Peyer's patch (tissue), 4 donors: ENCODE data around the gene OR2L13. TPM values are rescaled to one million over a fixed set of nuclear protein-coding genes. Genes with fewer than 3 reads are reported as not detected.
"Not testable (repeated sequence)": the region's sequence is repeated elsewhere in the genome, so short reads cannot be mapped to it uniquely, and the experiment has no call there.

Source experiments
- DNase-seq, 3 donors: peaks; one replicate each; pipeline ENCODE4 v3.0.0-alpha.2; 2017 to 2019
- H3K27ac ChIP-seq, 4 donors: fragments of 200-600 bp; sonication (generic); one replicate each; pipeline ENCODE4 v1.5.1; 2016 to 2019
- H3K27me3 ChIP-seq, 2 donors: fragments of 200-600 bp; sonication (generic); one replicate each; pipeline ENCODE4 v1.5.1; 2019
- H3K36me3 ChIP-seq, 3 donors: fragments of 200-600 bp; sonication (generic); one replicate each; pipeline ENCODE4 v1.5.1; 2016 to 2019
- H3K4me1 ChIP-seq, 4 donors: fragments of 200-600 bp; sonication (generic); one replicate each; pipeline ENCODE4 v1.5.1; 2016 to 2019
- H3K4me3 ChIP-seq, 4 donors: fragments of 200-600 bp; sonication (generic); 1 replicate in 3 of 4; 2 replicates in 1 of 4; pipeline ENCODE4 v1.5.1; 2016 to 2019; ENCODE audit warnings: mild to moderate bottlenecking in 1 of 4
- H3K9me3 ChIP-seq, 4 donors: fragments of 200-600 bp; sonication (generic); one replicate each; pipeline ENCODE4 v1.5.1; 2016 to 2019; ENCODE audit warnings: mild to moderate bottlenecking in 1 of 4
- POLR2A ChIP-seq, 2 donors: fragments of 450-650 bp; IDR thresholded peaks; one replicate each; pipeline ENCODE4 v1.5.1; 2017; ENCODE audit warnings: antibody characterized with exemption in 2 of 2, mild to moderate bottlenecking in 2 of 2, moderate library complexity in 2 of 2
- total RNA-seq, 4 donors: library from RNA; depleted of rRNA; stranded (reverse); fragments of >200 nt; gene quantifications; one replicate each; pipeline ENCODE4 v1.1.0, GENCODE V29; 2016
- TF ChIP-seq, protein P1 (sequence below), 6 experiments: fragments of 450-650 bp in 4 of 6; fragments of 200-600 bp in 2 of 6; sonication (generic) in 1 of 6; IDR thresholded peaks; one replicate each; pipeline ENCODE4 v1.5.1; 2017 to 2019; ENCODE audit warnings: antibody characterized with exemption in 6 of 6, mild to moderate bottlenecking in 3 of 6, moderate library complexity in 1 of 6

The OR2L13 gene
- total RNA-seq, 4 donors from 2014 or later, result not detected

DNA sequence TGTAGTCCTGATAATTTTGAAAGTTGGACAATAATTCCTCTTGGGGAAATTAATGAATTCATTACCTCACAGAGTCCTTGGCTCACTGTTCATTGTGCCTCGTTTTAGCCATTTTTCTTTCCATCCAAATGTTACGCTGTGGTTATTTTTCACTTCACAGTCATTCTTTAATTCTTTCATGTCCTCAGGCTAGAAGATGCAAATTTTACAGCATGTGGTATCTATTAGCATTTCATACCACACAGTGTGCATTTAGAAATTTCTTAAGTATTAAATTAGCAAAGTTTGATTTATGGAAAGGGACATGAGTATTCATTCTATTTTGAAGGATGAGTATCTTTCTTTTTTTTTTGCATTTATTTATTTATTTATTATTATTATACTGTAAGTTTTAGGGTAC is 29.9 kb upstream of the OR2L13 start:
- Histone ChIP-seq H3K4me1 (no peaks in the 10 kb centered on the region), H3K9me3 (no peaks in the 10 kb centered on the region), H3K27ac (no peak overlapping the region), H3K27me3 (no peaks in the 10 kb centered on the region), H3K4me3 (no peak overlapping the region), H3K36me3 (no peaks in the 10 kb centered on the region)
- DNase-seq, result no peak
- TF ChIP-seq POLR2A (IDR thresholded peaks at IDR 0.05), result no peak
- TF ChIP-seq, protein P1, sequence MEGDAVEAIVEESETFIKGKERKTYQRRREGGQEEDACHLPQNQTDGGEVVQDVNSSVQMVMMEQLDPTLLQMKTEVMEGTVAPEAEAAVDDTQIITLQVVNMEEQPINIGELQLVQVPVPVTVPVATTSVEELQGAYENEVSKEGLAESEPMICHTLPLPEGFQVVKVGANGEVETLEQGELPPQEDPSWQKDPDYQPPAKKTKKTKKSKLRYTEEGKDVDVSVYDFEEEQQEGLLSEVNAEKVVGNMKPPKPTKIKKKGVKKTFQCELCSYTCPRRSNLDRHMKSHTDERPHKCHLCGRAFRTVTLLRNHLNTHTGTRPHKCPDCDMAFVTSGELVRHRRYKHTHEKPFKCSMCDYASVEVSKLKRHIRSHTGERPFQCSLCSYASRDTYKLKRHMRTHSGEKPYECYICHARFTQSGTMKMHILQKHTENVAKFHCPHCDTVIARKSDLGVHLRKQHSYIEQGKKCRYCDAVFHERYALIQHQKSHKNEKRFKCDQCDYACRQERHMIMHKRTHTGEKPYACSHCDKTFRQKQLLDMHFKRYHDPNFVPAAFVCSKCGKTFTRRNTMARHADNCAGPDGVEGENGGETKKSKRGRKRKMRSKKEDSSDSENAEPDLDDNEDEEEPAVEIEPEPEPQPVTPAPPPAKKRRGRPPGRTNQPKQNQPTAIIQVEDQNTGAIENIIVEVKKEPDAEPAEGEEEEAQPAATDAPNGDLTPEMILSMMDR (IDR thresholded peaks at IDR 0.05), result no peak

DNA sequence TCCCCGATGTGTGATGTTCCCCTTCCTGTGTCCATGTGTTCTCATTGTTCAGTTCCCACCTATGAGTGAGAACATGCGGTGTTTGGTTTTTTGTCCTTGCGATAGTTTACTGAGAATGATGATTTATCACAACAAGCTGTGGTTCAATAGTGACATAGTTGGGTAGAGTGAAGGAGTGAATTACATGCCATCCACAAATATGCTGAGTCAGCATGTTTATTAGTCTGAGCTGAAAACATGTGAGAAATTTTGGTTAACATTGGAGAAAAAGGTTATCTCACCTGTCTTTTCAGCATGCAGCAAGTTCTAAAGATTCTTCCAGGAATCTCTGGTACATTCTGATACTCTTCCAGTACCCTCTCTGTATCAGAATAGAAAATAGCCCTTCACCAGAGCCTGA is 29.4 kb upstream of the OR2L13 start:
- TF ChIP-seq, protein P1 (IDR thresholded peaks at IDR 0.05), result no peak
- no peak for TF ChIP-seq POLR2A (IDR thresholded peaks at IDR 0.05)
- Histone ChIP-seq H3K27ac (no peak overlapping the region), H3K27me3 (no peaks in the 10 kb centered on the region), H3K4me1 (no peaks in the 10 kb centered on the region), H3K9me3 (no peaks in the 10 kb centered on the region), H3K4me3 (no peak overlapping the region), H3K36me3 (no peaks in the 10 kb centered on the region)
- no peak for DNase-seq

DNA sequence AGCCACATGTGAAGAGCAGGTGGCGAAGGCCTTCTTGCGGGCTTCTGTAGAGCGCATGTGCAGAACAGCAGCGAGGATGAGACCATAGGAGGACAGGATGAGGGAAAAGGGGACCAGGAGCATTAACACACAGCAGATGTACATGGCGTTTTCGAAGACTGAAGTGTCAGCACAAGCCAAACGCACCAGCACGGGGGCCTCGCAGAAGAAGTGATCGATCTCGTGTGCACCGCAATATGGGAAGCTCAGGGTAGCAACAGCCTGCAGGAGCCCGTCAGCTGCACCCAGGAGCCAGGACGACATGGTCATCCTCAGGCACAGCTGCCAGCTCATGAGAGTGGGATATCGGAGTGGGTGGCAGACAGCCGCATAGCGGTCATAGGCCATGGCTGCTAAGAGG is 11.1 kb upstream of the OR2L13 start:
- not testable (repeated sequence) for H3K27me3 ChIP-seq, H3K27ac ChIP-seq, H3K9me3 ChIP-seq, DNase-seq, H3K4me3 ChIP-seq, H3K36me3 ChIP-seq, H3K4me1 ChIP-seq

DNA sequence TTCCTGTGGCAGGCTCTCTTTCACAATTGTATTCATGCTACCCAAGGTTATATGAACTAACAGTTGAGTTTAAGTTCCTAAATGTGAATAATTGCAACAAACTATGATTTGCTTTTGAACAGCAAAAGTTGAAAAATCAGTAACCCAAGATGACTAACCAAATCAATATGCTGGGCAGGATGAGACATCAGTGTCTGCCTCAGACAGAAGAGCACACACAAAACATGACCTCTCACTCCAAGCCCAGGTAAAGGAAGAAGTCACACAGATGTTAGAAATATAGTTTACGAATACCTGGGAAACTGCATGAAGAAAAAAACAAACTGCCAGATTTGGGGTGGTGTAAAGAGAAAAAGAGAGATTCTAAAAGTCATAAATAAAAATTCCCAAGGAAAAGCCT is 3.5 kb downstream of the OR2L13 start:
- no peaks in the 10 kb centered on the region for H3K36me3 ChIP-seq
- no peak for DNase-seq
- H3K27me3 ChIP-seq, result no peaks in the 10 kb centered on the region
- peaks cover 0 to 9% (median 0%) of the 10 kb centered on the region in 4 donors for H3K9me3 ChIP-seq
- H3K27ac ChIP-seq, result no peak overlapping the region
- TF ChIP-seq POLR2A (IDR thresholded peaks at IDR 0.05), result no peak
- TF ChIP-seq, protein P1 (IDR thresholded peaks at IDR 0.05), result no peak
- H3K4me3 ChIP-seq, result no peak overlapping the region
- H3K4me1 ChIP-seq, result no peaks in the 10 kb centered on the region

DNA sequence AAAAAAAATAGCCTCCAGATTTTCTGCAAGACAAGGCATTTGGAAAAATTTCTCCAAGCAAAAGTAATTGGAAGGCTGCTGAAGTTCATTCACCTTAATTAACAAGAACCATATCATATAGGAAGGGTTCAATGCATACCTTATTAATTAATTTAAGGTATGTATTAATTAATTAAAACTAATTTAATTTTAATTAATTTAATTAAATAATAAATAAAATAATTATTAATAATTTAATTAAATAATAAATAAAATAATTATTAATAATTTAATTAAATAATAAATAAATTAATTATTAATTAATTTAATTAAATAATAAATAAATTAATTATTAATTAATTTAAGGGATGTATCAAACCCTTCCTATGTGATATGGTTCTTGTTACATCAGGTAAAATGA is 7.9 kb downstream of the OR2L13 start:
- TF ChIP-seq, protein P1 (IDR thresholded peaks at IDR 0.05), result no peak
- no peak for TF ChIP-seq POLR2A (IDR thresholded peaks at IDR 0.05)
- no peak overlapping the region for H3K27ac ChIP-seq

DNA sequence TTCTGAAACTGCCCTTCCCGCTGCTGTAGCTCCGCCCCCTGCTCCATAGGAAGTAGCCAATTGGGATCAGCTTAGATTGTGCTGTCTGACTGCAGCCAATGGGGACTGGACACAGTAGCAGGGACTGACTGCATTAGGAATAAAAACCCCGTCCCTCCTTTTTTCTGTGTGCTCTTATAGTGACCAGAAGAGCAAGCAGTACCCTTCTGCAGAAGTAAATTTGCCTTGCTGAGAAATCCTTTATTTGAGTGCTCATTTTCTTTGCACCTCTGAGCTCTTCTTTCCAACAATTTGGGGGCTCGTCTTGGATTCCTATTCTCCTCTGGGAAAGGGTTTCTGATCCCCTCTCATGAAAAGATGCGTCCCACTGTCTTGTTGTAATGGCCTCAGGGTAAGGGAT is 16.2 kb downstream of the OR2L13 start:
- no peak for DNase-seq
- no peaks in the 10 kb centered on the region for H3K27me3 ChIP-seq
- TF ChIP-seq, protein P1 (IDR thresholded peaks at IDR 0.05), result no peak
- TF ChIP-seq POLR2A (IDR thresholded peaks at IDR 0.05), result no peak
- H3K9me3 ChIP-seq, result peaks cover 0 to 19% (median 0%) of the 10 kb centered on the region in 4 donors
- H3K36me3 ChIP-seq, result no peaks in the 10 kb centered on the region
- H3K4me1 ChIP-seq, result no peaks in the 10 kb centered on the region
- no peak overlapping the region for H3K27ac ChIP-seq
- no peak overlapping the region for H3K4me3 ChIP-seq

More for the DNA sequence above, 7.9 kb downstream of the OR2L13 start:
- no peaks in the 10 kb centered on the region for H3K27me3 ChIP-seq
- peaks cover 0 to 8% (median 0%) of the 10 kb centered on the region in 4 donors for H3K9me3 ChIP-seq
- no peaks in the 10 kb centered on the region for H3K4me1 ChIP-seq
- DNase-seq, result no peak
- no peak overlapping the region for H3K4me3 ChIP-seq
- H3K36me3 ChIP-seq, result no peaks in the 10 kb centered on the region
